H1 (cell line): ENCODE data around the gene FBXW5. TPM values are rescaled to one million over a fixed set of nuclear protein-coding genes. Genes with fewer than 3 reads are reported as not detected.

Experiments used
- CTCF ChIA-PET: fragments of 300-600 bp; sonication (Branson Sonifier 250); formaldehyde crosslinking; loops from one replicate; lab custom pipeline; 2021; ENCODE audit not compliant: partially characterized antibody; lab: Charles Lee
- POLR2A ChIA-PET: fragments of 300-600 bp; sonication (Branson Sonifier 250); formaldehyde crosslinking; loops from one replicate; lab custom pipeline; 2021; ENCODE audit warnings: inconsistent platforms; ENCODE audit not compliant: partially characterized antibody; lab: Charles Lee
- DNase-seq, 2 experiments: peaks; one replicate each; pipeline versions ENCODE4 v3.0.0 to v3.0.0-alpha.2; 2010 to 2022; ENCODE audit warnings: low spot score in 2 of 2, low read depth in 1 of 2, mixed read lengths in 1 of 2
- FAIRE-seq: peaks from 2 replicates; lab custom pipeline; 2011; peaks lifted over from hg19 to GRCh38; lab: Jason Lieb, UNC
- H2AFZ ChIP-seq: 2 replicates; pipeline ENCODE4 v1.8.1; 2012; ENCODE audit warnings: low read length, inconsistent platforms
- H2AK5ac ChIP-seq: 2 replicates; pipeline ENCODE4 v1.6.1; 2013; ENCODE audit warnings: low read depth, low read length
- H2BK120ac ChIP-seq: replicated peaks from 2 replicates; pipeline ENCODE3; 2013; ENCODE audit warnings: low read depth, low read length, inconsistent platforms
- H2BK12ac ChIP-seq: 2 replicates; pipeline ENCODE4 v1.6.1; 2013; ENCODE audit warnings: low read depth, low read length
- H2BK15ac ChIP-seq: 2 replicates; pipeline ENCODE4 v1.6.1; 2013; ENCODE audit warnings: low read length
- H2BK20ac ChIP-seq: 2 replicates; pipeline ENCODE4 v1.6.1; 2013; ENCODE audit warnings: low read length
- H2BK5ac ChIP-seq: 2 replicates; pipeline ENCODE4 v1.6.1; 2013; ENCODE audit warnings: low read depth, low read length
- H3K14ac ChIP-seq: 2 replicates; pipeline ENCODE4 v1.6.1; 2013; ENCODE audit warnings: inconsistent platforms; ENCODE audit not compliant: insufficient read length
- H3K18ac ChIP-seq: 2 replicates; pipeline ENCODE4 v1.6.1; 2013; ENCODE audit warnings: low read length; ENCODE audit errors: extremely low read depth
- H3K23ac ChIP-seq: 2 replicates; pipeline ENCODE4 v1.6.1; 2013; ENCODE audit warnings: inconsistent platforms; ENCODE audit not compliant: insufficient read length
- H3K23me2 ChIP-seq: 2 replicates; pipeline ENCODE4 v1.6.1; 2013; ENCODE audit warnings: low read depth, low read length
- H3K27ac ChIP-seq: 2 replicates; pipeline ENCODE4 v1.6.1; 2011; ENCODE audit warnings: low read depth, low read length, inconsistent platforms
- H3K27me3 ChIP-seq, 4 experiments: replicated peaks in 1 of 4; 1 replicate in 1 of 4; 2 replicates in 3 of 4; pipeline versions ENCODE4 v1.6.1 to v1.8.1; 2011 to 2013; ENCODE audit warnings: low read length in 3 of 4, mild to moderate bottlenecking in 3 of 4, inconsistent platforms in 2 of 4, mixed read lengths in 2 of 4, moderate library complexity in 1 of 4; ENCODE audit not compliant: control insufficient read depth in 3 of 4, insufficient read depth in 3 of 4; ENCODE audit errors: extremely low read depth in 1 of 4
- H3K36me3 ChIP-seq, 4 experiments: 2 replicates each; pipeline versions ENCODE4 v1.6.1 to v1.8.1; 2011 to 2013; ENCODE audit warnings: mild to moderate bottlenecking in 4 of 4, low read length in 3 of 4, moderate library complexity in 2 of 4, control low read depth in 1 of 4, inconsistent platforms in 1 of 4; ENCODE audit not compliant: insufficient read depth in 4 of 4, control insufficient read depth in 2 of 4
- H3K4ac ChIP-seq: replicated peaks from 2 replicates; pipeline ENCODE3; 2013; ENCODE audit warnings: low read length, low read depth, mixed read lengths, inconsistent platforms; ENCODE audit not compliant: insufficient read length
- H3K4me1 ChIP-seq, 4 experiments: replicated peaks in 1 of 4; 1 replicate in 1 of 4; 2 replicates in 3 of 4; pipeline versions ENCODE4 v1.6.1 to v1.8.1; 2011 to 2013; ENCODE audit warnings: low read length in 3 of 4, inconsistent platforms in 2 of 4, mixed read lengths in 1 of 4; ENCODE audit not compliant: insufficient read depth in 4 of 4, control insufficient read depth in 3 of 4
- H3K4me2 ChIP-seq, 2 experiments: 2 replicates each; pipeline versions ENCODE4 v1.6.1 to v1.8.1; 2011 to 2013; ENCODE audit warnings: low read depth in 2 of 2, low read length in 2 of 2, control low read depth in 1 of 2, inconsistent platforms in 1 of 2, mild to moderate bottlenecking in 1 of 2; ENCODE audit not compliant: insufficient read depth in 1 of 2
- H3K4me3 ChIP-seq, 4 experiments: fragments of 200-600, 300-600 bp in 1 of 4; sonication (generic), shearing (Covaris generic), sonication (Bioruptor Twin) in 1 of 4; 2 replicates each; pipeline versions ENCODE4 v1.5.1 to v1.8.1; 2011 to 2016; ENCODE audit warnings: low read length in 4 of 4, low read depth in 3 of 4, control low read depth in 2 of 4, inconsistent platforms in 2 of 4, mild to moderate bottlenecking in 2 of 4, mixed read lengths in 1 of 4, moderate library complexity in 1 of 4; ENCODE audit not compliant: insufficient read depth in 2 of 4; ENCODE audit errors: extremely low read depth in 1 of 4
- H3K56ac ChIP-seq: replicated peaks from 2 replicates; pipeline ENCODE3; 2013; ENCODE audit warnings: low read depth, mild to moderate bottlenecking, mixed read lengths, low read length, inconsistent platforms; ENCODE audit not compliant: insufficient read length
- H3K79me1 ChIP-seq: 2 replicates; pipeline ENCODE4 v1.6.1; 2013; ENCODE audit warnings: low read depth, low read length, control low read depth
- H3K79me2 ChIP-seq, 2 experiments: 2 replicates each; pipeline versions ENCODE4 v1.6.1 to v1.8.1; 2012 to 2013; ENCODE audit warnings: low read length in 2 of 2, mild to moderate bottlenecking in 2 of 2, inconsistent platforms in 1 of 2; ENCODE audit not compliant: insufficient read depth in 2 of 2, control insufficient read depth in 1 of 2
- H3K9ac ChIP-seq, 4 experiments: replicated peaks in 1 of 4; 1 replicate in 1 of 4; 2 replicates in 3 of 4; pipeline versions ENCODE4 v1.6.1 to v1.8.1; 2011 to 2013; ENCODE audit warnings: low read depth in 3 of 4, low read length in 3 of 4, control low read depth in 2 of 4, mild to moderate bottlenecking in 2 of 4, moderate library complexity in 2 of 4, inconsistent platforms in 1 of 4; ENCODE audit errors: extremely low read depth in 1 of 4
- H3K9me3 ChIP-seq, 2 experiments: 2 replicates each; pipeline versions ENCODE4 v1.6.1 to v1.8.1; 2012 to 2013; ENCODE audit warnings: mild to moderate bottlenecking in 2 of 2, moderate library complexity in 2 of 2, control low read depth in 1 of 2, inconsistent platforms in 1 of 2, low read depth in 1 of 2, low read length in 1 of 2, mixed read lengths in 1 of 2; ENCODE audit not compliant: insufficient read depth in 2 of 2
- H4K20me1 ChIP-seq, 2 experiments: replicated peaks in 1 of 2; 2 replicates each; pipeline versions ENCODE3 to v1.8.1; 2011 to 2013; ENCODE audit warnings: inconsistent platforms in 2 of 2, low read length in 2 of 2, mild to moderate bottlenecking in 1 of 2; ENCODE audit not compliant: insufficient read depth in 2 of 2, control insufficient read depth in 1 of 2
- H4K5ac ChIP-seq: 2 replicates; pipeline ENCODE4 v1.6.1; 2013; ENCODE audit warnings: low read length, low read depth, mixed read lengths, inconsistent platforms; ENCODE audit not compliant: insufficient read length
- H4K8ac ChIP-seq: 2 replicates; pipeline ENCODE4 v1.8.0; 2013; ENCODE audit warnings: mild to moderate bottlenecking, moderate library complexity, low read length, inconsistent platforms; ENCODE audit not compliant: insufficient read depth; ENCODE audit errors: extremely low read depth
- H4K91ac ChIP-seq: replicated peaks from 2 replicates; pipeline ENCODE3; 2013; ENCODE audit warnings: low read length, mixed read lengths, inconsistent platforms; ENCODE audit not compliant: insufficient read length
- CHD1 ChIP-seq: IDR thresholded peaks from 2 replicates; pipeline ENCODE4 v1.6.1; 2012; ENCODE audit warnings: low read depth, low read length, improper control_type of control experiment
- RAD21 ChIP-seq, 2 experiments: IDR thresholded peaks in 1 of 2; conservative IDR thresholded peaks in 1 of 2; 2 replicates each; pipeline ENCODE4 v1.6.1; 2011; ENCODE audit warnings: low read depth in 2 of 2, low read length in 2 of 2, improper control_type of control experiment in 1 of 2, inconsistent platforms in 1 of 2, mild to moderate bottlenecking in 1 of 2, moderate library complexity in 1 of 2
- SIN3A ChIP-seq, 2 experiments: IDR thresholded peaks in 1 of 2; conservative IDR thresholded peaks in 1 of 2; 2 replicates each; pipeline ENCODE4 v1.6.1; 2011 to 2012; ENCODE audit warnings: low read length in 2 of 2, improper control_type of control experiment in 1 of 2, low read depth in 1 of 2, mild to moderate bottlenecking in 1 of 2
- SUZ12 ChIP-seq: fragments of 200-600 bp; sonication (generic); IDR thresholded peaks from 2 replicates; pipeline ENCODE4 v1.6.1; 2012; ENCODE audit warnings: mild to moderate bottlenecking, inconsistent platforms, low read length, moderate library complexity, mixed read lengths
- WGBS, 2 experiments: shearing (Covaris generic) in 1 of 2; methylation state at CpG; one replicate each; pipeline versions ENCODE4 v1.1.6 to v1.1.7; 2013 to 2015; ENCODE audit warnings: low lambda C conversion rate in 2 of 2, mixed read lengths in 2 of 2, inconsistent platforms in 1 of 2, low coverage in 1 of 2, missing lambda C conversion rate in 1 of 2; ENCODE audit not compliant: insufficient replicate concordance in 2 of 2, insufficient coverage in 1 of 2, insufficient read length in 1 of 2; ENCODE audit errors: extremely low coverage in 1 of 2, missing lambda C conversion rate in 1 of 2; 5-methylcytosine and 5-hydroxymethylcytosine counted together
- polyA plus RNA-seq, 7 experiments: library from polyadenylated mRNA; depleted of rRNA in 3 of 7; stranded (reverse) in 5 of 7; unstranded in 2 of 7; fragments of >200 nt in 5 of 7; fragments of 200-250 nt in 2 of 7; gene quantifications; 1 replicate in 5 of 7; 2 replicates in 1 of 7; 4 replicates in 1 of 7; pipeline versions ENCODE4 v1.2.1 to v1.2.3, GENCODE V29; 2011 to 2013; ENCODE audit warnings: missing spikeins in 2 of 7, mixed read lengths in 2 of 7
- total RNA-seq: library from RNA; stranded (reverse); fragmentation: NEBNext Ultra II Directional; extraction: Animal tissue kit (Norgen Biotek cat#: 25700); gene quantifications from 2 replicates; pipeline ENCODE4 v1.2.1, GENCODE V29; 2021
- TF ChIP-seq, protein P1 (sequence below): IDR thresholded peaks from 2 replicates; pipeline ENCODE4 v1.6.1; 2012; ENCODE audit warnings: inconsistent platforms
- TF ChIP-seq, protein P2 (sequence below), 3 experiments: IDR thresholded peaks; 1 replicate in 2 of 3; 2 replicates in 1 of 3; pipeline versions ENCODE4 v1.5.1 to v1.6.1; 2011; ENCODE audit warnings: low read length in 3 of 3, mild to moderate bottlenecking in 3 of 3, inconsistent platforms in 2 of 3, low read depth in 1 of 3, moderate library complexity in 1 of 3; ENCODE audit not compliant: insufficient read depth in 1 of 3; ENCODE audit errors: control extremely low read depth in 1 of 3
- TF ChIP-seq, protein P3 (sequence below): IDR thresholded peaks from 2 replicates; pipeline ENCODE4 v1.6.1; 2011; ENCODE audit warnings: low read length, improper control_type of control experiment

The FBXW5 gene
- total and polyA plus RNA-seq, 2 of the 8 experiments (the other 6 are each of a cell fraction or from before 2014, with no cell fraction given) = 49.0 to 71.0 TPM

DNA sequence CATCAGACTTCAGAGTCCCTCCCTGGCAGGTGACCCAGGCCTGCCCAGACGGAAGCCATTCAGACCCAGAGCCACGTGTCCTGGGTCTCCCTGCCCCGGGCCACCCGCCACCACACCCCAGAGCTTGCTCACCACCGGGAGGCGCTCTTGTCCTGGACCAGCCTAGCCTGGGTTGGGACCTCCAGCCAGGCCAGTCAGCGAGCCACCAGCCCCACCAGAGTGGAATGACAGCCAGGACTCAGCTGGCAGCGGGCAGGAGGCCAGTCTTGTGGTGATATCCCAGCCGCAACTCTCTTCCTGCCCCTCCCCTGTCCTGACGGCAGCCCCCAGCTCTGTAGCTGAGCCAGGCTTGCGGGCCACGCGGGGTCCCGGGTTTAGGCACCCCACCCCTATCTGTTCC is 31.1 kb upstream of the FBXW5 start:
- POLR2A ChIA-PET = interaction anchor here (0.7 to 2.8 kb wide), 4 partner anchors 10 to 216 kb away, joined by 3 to 10 read pairs (median 4); partner anchors contain the start of genes CLIC3 and PAXX
- 82% methylated on average over 14 of the region's 14 CpGs; no CpG with 5 or more reads in 1 of the 2 experiments for WGBS, 2 experiments
- TF ChIP-seq SIN3A (conservative IDR thresholded peaks at IDR 0.05 in 1 of 2, IDR thresholded peaks at IDR 0.05 in 1 of 2; ENCODE audit: low read depth in 1 of 2, low read length in 2 of 2) (peak in 1 of 2 experiments; percentile 64; a peak in 1 of 4 replicates), CHD1 (no peak), SUZ12 (no peak), RAD21 (IDR thresholded peaks at IDR 0.05 in 1 of 2, conservative IDR thresholded peaks at IDR 0.05 in 1 of 2; ENCODE audit: low read depth in 2 of 2, low read length in 2 of 2) (peak; percentile 65 to 83)
- TF ChIP-seq, protein P1, sequence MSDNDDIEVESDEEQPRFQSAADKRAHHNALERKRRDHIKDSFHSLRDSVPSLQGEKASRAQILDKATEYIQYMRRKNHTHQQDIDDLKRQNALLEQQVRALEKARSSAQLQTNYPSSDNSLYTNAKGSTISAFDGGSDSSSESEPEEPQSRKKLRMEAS = peak; percentile 76; the same call in 1 of the 2 replicates
- TF ChIP-seq, protein P2, sequence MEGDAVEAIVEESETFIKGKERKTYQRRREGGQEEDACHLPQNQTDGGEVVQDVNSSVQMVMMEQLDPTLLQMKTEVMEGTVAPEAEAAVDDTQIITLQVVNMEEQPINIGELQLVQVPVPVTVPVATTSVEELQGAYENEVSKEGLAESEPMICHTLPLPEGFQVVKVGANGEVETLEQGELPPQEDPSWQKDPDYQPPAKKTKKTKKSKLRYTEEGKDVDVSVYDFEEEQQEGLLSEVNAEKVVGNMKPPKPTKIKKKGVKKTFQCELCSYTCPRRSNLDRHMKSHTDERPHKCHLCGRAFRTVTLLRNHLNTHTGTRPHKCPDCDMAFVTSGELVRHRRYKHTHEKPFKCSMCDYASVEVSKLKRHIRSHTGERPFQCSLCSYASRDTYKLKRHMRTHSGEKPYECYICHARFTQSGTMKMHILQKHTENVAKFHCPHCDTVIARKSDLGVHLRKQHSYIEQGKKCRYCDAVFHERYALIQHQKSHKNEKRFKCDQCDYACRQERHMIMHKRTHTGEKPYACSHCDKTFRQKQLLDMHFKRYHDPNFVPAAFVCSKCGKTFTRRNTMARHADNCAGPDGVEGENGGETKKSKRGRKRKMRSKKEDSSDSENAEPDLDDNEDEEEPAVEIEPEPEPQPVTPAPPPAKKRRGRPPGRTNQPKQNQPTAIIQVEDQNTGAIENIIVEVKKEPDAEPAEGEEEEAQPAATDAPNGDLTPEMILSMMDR (IDR thresholded peaks at IDR 0.05; ENCODE audit: control extremely low read depth in 1 of 3, insufficient read depth in 1 of 3, low read depth in 1 of 3, low read length in 3 of 3) = peak in 2 of 3 experiments; percentile 79 to 84; a peak in 3 of 4 replicates
- TF ChIP-seq, protein P3, sequence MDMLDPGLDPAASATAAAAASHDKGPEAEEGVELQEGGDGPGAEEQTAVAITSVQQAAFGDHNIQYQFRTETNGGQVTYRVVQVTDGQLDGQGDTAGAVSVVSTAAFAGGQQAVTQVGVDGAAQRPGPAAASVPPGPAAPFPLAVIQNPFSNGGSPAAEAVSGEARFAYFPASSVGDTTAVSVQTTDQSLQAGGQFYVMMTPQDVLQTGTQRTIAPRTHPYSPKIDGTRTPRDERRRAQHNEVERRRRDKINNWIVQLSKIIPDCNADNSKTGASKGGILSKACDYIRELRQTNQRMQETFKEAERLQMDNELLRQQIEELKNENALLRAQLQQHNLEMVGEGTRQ = 0 out of 2 replicates have a peak, but pooled peaks have one; percentile 35

More for the DNA sequence above, 31.1 kb upstream of the FBXW5 start:
- no peak overlapping the region for H2BK5ac ChIP-seq
- peak overlapping the region; percentile 40 for H4K91ac ChIP-seq
- H3K27me3 ChIP-seq = peaks cover 0 to 5% (median 2%) of the 10 kb centered on the region in 4 experiments; a peak in 2 of 7 replicates
- no peaks in the 10 kb centered on the region for H3K79me1 ChIP-seq
- no peak overlapping the region for H3K4me2 ChIP-seq
- DNase-seq (peak in 1 of 2 experiments; percentile 90), FAIRE-seq (no peak)
- peaks cover 0 to 12% (median 5%) of the 10 kb centered on the region in 4 experiments; a peak in 5 of 7 replicates for H3K4me1 ChIP-seq
- H3K14ac ChIP-seq = no peak overlapping the region
- no peak overlapping the region; the same call in 1 of the 2 replicates for H4K8ac ChIP-seq
- no peak overlapping the region for H3K4me3 ChIP-seq
- no peak overlapping the region for H2BK20ac ChIP-seq
- H3K56ac ChIP-seq = peak overlapping the region; percentile 46
- no peak overlapping the region for H4K5ac ChIP-seq
- H3K18ac ChIP-seq = no peak overlapping the region
- no peak overlapping the region for H3K9ac ChIP-seq
- H2BK12ac ChIP-seq = no peak overlapping the region
- peaks cover 8% of the 10 kb centered on the region; the same call in 1 of the 2 replicates for H3K23me2 ChIP-seq
- no peaks in the 10 kb centered on the region for H3K36me3 ChIP-seq
- no peaks in the 10 kb centered on the region for H3K9me3 ChIP-seq
- H3K4ac ChIP-seq = no peak overlapping the region
- H2BK15ac ChIP-seq = peak overlapping the region; percentile 3; the same call in 1 of the 2 replicates
- no peak overlapping the region for H2AK5ac ChIP-seq
- H2BK120ac ChIP-seq = no peak overlapping the region
- no peak overlapping the region for H2AFZ ChIP-seq
- CTCF ChIA-PET = interaction anchor here (0.5 to 5.6 kb wide), 28 partner anchors 9 to 836 kb away, joined by 3 to 45 read pairs (median 5); partner anchors contain the start of genes ABCA2, AJM1, CLIC3 and LCN12
- H3K79me2 ChIP-seq = no peaks in the 10 kb centered on the region
- no peak overlapping the region for H3K27ac ChIP-seq
- H4K20me1 ChIP-seq = peaks cover 0 to 2% of the 10 kb centered on the region in 2 experiments
- H3K23ac ChIP-seq = no peak overlapping the region
